Endothelial cell (in vitro differentiated cells): Measurements from ENCODE around the gene SLC36A2. TPM values are rescaled to one million over a fixed set of nuclear protein-coding genes. Genes with fewer than 3 reads are reported as not detected.

Experiments used
- DNase-seq: peaks from one replicate; pipeline ENCODE4 v3.0.0; 2021; ENCODE audit warnings: low spot score
- H3K27ac Mint-ChIP-seq: one replicate; pipeline ENCODE4 v1.8.0; 2021; ENCODE audit warnings: mixed read lengths, inconsistent platforms; ENCODE audit not compliant: unreplicated experiment
- H3K27me3 Mint-ChIP-seq: one replicate; pipeline ENCODE4 v1.8.0; 2021; ENCODE audit warnings: mild to moderate bottlenecking, moderate library complexity, mixed read lengths, inconsistent platforms; ENCODE audit not compliant: unreplicated experiment
- H3K36me3 Mint-ChIP-seq: one replicate; pipeline ENCODE4 v1.8.0; 2021; ENCODE audit warnings: mild to moderate bottlenecking, low read depth, mixed read lengths, inconsistent platforms; ENCODE audit not compliant: unreplicated experiment
- H3K4me1 Mint-ChIP-seq: one replicate; pipeline ENCODE4 v1.8.0; 2021; ENCODE audit warnings: mild to moderate bottlenecking, mixed read lengths, inconsistent platforms; ENCODE audit not compliant: unreplicated experiment
- H3K4me3 Mint-ChIP-seq: one replicate; pipeline ENCODE4 v1.8.0; 2021; ENCODE audit warnings: mild to moderate bottlenecking, mixed read lengths, inconsistent platforms; ENCODE audit not compliant: unreplicated experiment
- H3K9me3 Mint-ChIP-seq: one replicate; pipeline ENCODE4 v1.8.0; 2021; ENCODE audit warnings: mixed read lengths, inconsistent platforms; ENCODE audit not compliant: unreplicated experiment
- long read RNA-seq: library from polyadenylated mRNA; unstranded; transcript quantifications from one replicate; pipeline ENCODE4 v2.0.0, GENCODE V29; 2020; ENCODE audit not compliant: unreplicated experiment
- total RNA-seq: library from RNA; stranded (reverse); fragmentation: NEBNext Ultra II Directional; extraction: Animal tissue kit (Norgen Biotek cat#: 25700); gene quantifications from one replicate; pipeline ENCODE4 v1.2.1, GENCODE V29; 2021; ENCODE audit not compliant: unreplicated experiment
- TF ChIP-seq, protein P1 (sequence below): fragments of 200-600 bp; sonication (generic); IDR thresholded peaks from one replicate; pipeline ENCODE4 v1.5.0; 2021; ENCODE audit warnings: antibody characterized with exemption; ENCODE audit not compliant: unreplicated experiment

Gene SLC36A2
- total RNA-seq: not detected
- long read RNA-seq: 0 reads

DNA sequence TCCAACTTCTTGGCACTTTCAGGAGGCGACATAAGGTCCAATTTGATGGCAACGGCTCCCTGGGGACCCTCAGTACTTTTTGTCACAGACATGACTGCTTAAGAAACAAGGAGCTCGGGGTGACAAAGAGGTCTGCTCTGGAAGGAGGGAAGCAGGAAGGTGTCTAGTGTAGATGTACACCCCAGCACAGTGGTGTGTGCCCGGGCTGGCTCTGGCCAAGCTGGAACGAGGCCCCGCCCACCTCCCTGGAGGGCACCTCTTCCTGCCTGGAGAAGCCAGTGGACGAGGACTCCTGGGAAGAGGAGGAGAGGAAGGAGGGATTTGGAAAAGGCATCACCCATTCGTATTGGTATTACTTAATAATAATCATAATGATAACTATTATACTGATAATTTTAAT lies at the start of gene SLC36A2:
TSS of gene SLC36A2 (minus strand) at position 191 of the 400 bp plus-strand sequence. CDS start at position 92, 99 bp downstream.
- no peak within 1 kb of the TSS for H3K4me3 Mint-ChIP-seq
- peaks cover 2% of the 10 kb centered on the region for H3K27me3 Mint-ChIP-seq
- H3K4me1 Mint-ChIP-seq: peaks cover 6% of the 10 kb centered on the region
- H3K27ac Mint-ChIP-seq: no peak within 1 kb of the TSS
- H3K9me3 Mint-ChIP-seq: no peaks in the 10 kb centered on the region
- H3K36me3 Mint-ChIP-seq: no peaks in the 10 kb centered on the region
- TF ChIP-seq, protein P1, sequence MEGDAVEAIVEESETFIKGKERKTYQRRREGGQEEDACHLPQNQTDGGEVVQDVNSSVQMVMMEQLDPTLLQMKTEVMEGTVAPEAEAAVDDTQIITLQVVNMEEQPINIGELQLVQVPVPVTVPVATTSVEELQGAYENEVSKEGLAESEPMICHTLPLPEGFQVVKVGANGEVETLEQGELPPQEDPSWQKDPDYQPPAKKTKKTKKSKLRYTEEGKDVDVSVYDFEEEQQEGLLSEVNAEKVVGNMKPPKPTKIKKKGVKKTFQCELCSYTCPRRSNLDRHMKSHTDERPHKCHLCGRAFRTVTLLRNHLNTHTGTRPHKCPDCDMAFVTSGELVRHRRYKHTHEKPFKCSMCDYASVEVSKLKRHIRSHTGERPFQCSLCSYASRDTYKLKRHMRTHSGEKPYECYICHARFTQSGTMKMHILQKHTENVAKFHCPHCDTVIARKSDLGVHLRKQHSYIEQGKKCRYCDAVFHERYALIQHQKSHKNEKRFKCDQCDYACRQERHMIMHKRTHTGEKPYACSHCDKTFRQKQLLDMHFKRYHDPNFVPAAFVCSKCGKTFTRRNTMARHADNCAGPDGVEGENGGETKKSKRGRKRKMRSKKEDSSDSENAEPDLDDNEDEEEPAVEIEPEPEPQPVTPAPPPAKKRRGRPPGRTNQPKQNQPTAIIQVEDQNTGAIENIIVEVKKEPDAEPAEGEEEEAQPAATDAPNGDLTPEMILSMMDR: no peak
- DNase-seq: no peak

GRCh38 chr5:151388960-151389359 lies 41.6 kb upstream of the SLC36A2 start:
- Mint-ChIP-seq H3K4me3 (no peak overlapping the region), H3K27ac (no peak overlapping the region), H3K4me1 (peaks cover 12% of the 10 kb centered on the region), H3K9me3 (no peaks in the 10 kb centered on the region), H3K36me3 (no peaks in the 10 kb centered on the region), H3K27me3 (peaks cover 4% of the 10 kb centered on the region)
- no peak for DNase-seq
- TF ChIP-seq, protein P1: no peak

GRCh38 chr5:151384106-151384505 lies 36.7 kb upstream of the SLC36A2 start:
- no peak for DNase-seq
- no peak overlapping the region for H3K4me3 Mint-ChIP-seq
- no peaks in the 10 kb centered on the region for H3K9me3 Mint-ChIP-seq
- H3K36me3 Mint-ChIP-seq: no peaks in the 10 kb centered on the region
- H3K27ac Mint-ChIP-seq: no peak overlapping the region
- H3K27me3 Mint-ChIP-seq: peaks cover 8% of the 10 kb centered on the region
- H3K4me1 Mint-ChIP-seq: peaks cover 12% of the 10 kb centered on the region
- TF ChIP-seq, protein P1: no peak

GRCh38 chr5:151383011-151383410 lies 35.7 kb upstream of the SLC36A2 start:
- Mint-ChIP-seq H3K27me3 (peaks cover 8% of the 10 kb centered on the region), H3K4me3 (no peak overlapping the region), H3K27ac (no peak overlapping the region), H3K4me1 (peaks cover 12% of the 10 kb centered on the region), H3K36me3 (no peaks in the 10 kb centered on the region), H3K9me3 (no peaks in the 10 kb centered on the region)
- TF ChIP-seq, protein P1: no peak
- DNase-seq: no peak

DNA sequence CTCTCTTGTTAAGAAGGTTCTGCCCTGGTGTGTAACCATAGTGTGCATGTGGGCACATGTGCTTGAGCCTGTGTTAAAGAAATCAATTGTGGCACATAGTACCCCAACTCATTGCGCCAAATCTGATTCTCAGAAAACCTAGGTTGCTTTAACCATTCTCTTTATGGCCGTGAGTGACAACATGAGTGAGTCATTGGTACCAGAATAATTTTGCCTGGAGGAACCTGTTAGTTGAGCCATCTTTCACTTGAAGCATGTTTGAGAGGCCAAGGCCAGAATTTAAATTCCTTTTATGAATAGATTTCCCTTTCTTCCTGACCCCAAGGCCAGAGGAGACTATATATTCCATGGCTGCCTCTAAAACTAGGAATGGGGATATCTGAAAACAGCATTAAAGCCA lies 35.2 kb upstream of the SLC36A2 start:
- Mint-ChIP-seq H3K36me3 (no peaks in the 10 kb centered on the region), H3K4me1 (peaks cover 12% of the 10 kb centered on the region)

More for the DNA sequence above, 35.2 kb upstream of the SLC36A2 start:
- no peaks in the 10 kb centered on the region for H3K9me3 Mint-ChIP-seq
- TF ChIP-seq, protein P1: no peak
- H3K4me3 Mint-ChIP-seq: no peak overlapping the region
- no peak for DNase-seq
- H3K27ac Mint-ChIP-seq: no peak overlapping the region
- H3K27me3 Mint-ChIP-seq: peaks cover 8% of the 10 kb centered on the region
